Activated T-helper 17 cell treated with anti-CD3 and anti-CD28 coated beads, Interleukin-2, amount 50 U/mL, for 72 hours (primary cell): Measurements from ENCODE around the gene ENO4. TPM values are rescaled to one million over a fixed set of nuclear protein-coding genes. Genes with fewer than 3 reads are reported as not detected.
A peak's percentile ranks its signal among the peaks of the same experiment; 100 is the strongest.

Experiments used
- ATAC-seq: fragments of 150-1000 bp; cut with Tn5 transposase; replicated peaks from 2 replicates; pipeline ENCODE4 v1.10.0; 2021; ENCODE audit warnings: mild to moderate bottlenecking, moderate library complexity
- H3K27ac Mint-ChIP-seq: one replicate; pipeline ENCODE4 v1.8.0; 2022; ENCODE audit warnings: mixed read lengths
- H3K27me3 Mint-ChIP-seq: one replicate; pipeline ENCODE4 v1.8.0; 2022; ENCODE audit warnings: mixed read lengths
- H3K36me3 Mint-ChIP-seq: one replicate; pipeline ENCODE4 v1.8.0; 2022; ENCODE audit warnings: low read depth, mild to moderate bottlenecking, mixed read lengths
- H3K4me1 Mint-ChIP-seq: one replicate; pipeline ENCODE4 v1.8.0; 2022; ENCODE audit warnings: mixed read lengths
- H3K4me3 Mint-ChIP-seq: one replicate; pipeline ENCODE4 v1.8.0; 2022; ENCODE audit warnings: mild to moderate bottlenecking, mixed read lengths
- H3K9me3 Mint-ChIP-seq: one replicate; pipeline ENCODE4 v1.8.0; 2022; ENCODE audit warnings: mixed read lengths
- total RNA-seq, 2 donors: library from RNA; stranded (reverse); gene quantifications; one replicate each; pipeline ENCODE4 v1.2.3, GENCODE V29; 2022

The ENO4 gene, protein sequence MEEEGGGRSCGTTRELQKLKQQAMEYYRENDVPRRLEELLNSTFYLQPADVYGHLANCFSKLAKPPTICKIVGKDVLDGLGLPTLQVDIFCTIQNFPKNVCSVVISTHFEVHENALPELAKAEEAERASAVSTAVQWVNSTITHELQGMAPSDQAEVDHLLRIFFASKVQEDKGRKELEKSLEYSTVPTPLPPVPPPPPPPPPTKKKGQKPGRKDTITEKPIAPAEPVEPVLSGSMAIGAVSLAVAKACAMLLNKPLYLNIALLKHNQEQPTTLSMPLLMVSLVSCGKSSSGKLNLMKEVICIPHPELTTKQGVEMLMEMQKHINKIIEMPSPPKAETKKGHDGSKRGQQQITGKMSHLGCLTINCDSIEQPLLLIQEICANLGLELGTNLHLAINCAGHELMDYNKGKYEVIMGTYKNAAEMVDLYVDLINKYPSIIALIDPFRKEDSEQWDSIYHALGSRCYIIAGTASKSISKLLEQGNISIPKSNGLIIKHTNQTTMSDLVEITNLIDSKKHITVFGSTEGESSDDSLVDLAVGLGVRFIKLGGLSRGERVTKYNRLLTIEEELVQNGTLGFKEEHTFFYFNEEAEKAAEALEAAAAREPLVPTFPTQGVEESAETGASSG
- not detected for total RNA-seq

DNA sequence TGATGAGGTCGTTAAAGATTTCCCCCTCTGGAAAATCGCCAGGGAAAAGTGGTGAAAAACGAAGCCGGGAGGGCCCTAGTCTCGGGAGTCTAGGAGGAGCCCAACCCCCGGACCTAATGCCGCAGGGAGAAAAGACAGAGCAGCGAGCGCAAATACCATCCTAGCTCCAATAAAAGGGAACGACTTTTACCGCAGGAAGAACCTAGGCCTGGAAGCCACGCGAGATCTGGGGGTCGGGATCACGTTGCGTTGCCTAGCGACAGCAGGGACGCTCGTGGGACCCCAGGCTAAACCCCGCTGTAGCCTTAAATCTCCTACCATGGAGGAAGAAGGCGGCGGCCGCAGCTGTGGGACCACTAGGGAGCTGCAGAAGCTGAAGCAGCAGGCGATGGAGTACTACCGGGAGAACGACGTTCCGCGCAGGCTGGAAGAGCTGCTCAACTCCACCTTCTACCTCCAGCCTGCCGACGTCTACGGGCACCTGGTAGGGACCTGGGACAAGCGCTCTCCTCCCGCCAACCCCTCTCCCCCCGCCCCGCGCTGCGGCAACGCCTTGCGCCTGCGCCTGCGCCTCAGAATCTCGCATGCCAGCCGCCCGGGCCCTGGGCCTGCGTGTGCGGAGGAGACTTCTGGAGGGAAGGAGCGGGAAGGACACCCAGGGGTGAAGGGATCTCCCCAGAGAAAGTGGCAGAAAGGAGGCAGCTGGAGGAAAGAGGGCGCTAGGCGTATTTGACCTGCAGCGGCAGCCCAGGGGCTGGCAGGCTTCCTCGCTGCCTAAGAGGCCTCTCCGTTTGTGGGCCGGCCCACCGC lies at the start of gene ENO4:
Gene ENO4 (plus strand): TSS at position 252 of the 810 bp plus-strand sequence. CDS start 68 bp downstream, at position 320.
- Mint-ChIP-seq H3K27me3 (peaks cover 48% of the 10 kb centered on the region), H3K4me3 (peak within 1 kb of the TSS; percentile 42), H3K4me1 (peaks cover 7% of the 10 kb centered on the region), H3K36me3 (no peaks in the 10 kb centered on the region), H3K27ac (no peak within 1 kb of the TSS), H3K9me3 (no peaks in the 10 kb centered on the region)
- peak; percentile 50 for ATAC-seq

DNA sequence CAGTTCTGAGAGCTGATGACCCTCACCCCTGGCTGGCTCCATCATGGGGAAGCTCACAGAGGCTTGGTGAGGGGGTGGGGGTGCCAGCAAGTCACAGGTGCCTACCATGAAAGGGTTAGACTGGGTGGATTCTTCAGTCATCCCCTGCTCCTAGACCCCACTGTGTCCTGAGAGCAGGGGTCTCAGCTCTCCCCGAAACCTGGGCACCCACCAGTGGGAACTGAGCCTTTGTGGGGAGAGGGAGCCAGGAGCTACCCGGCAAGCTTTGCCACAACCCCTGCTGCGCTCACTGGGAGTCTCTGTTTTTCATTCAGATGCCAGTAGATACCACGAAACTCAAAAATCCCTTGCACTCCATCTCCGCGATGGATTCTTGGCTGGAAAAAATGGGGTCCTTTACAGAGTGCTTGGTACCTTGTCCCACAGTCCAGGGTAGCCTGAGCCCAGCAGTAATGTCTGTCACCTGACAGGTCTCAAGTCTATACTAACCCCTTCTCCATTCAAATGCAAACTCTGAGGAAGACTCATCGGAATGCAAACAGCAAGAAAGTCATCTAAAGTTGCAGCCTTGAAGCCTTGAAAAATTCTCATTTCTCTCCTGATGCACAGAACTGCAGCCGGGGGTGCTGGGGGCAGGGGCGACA lies 48.9 kb upstream of the ENO4 start:
- Mint-ChIP-seq H3K4me1 (no peaks in the 10 kb centered on the region), H3K36me3 (no peaks in the 10 kb centered on the region), H3K4me3 (no peak overlapping the region), H3K27ac (no peak overlapping the region), H3K9me3 (no peaks in the 10 kb centered on the region), H3K27me3 (peaks cover 35% of the 10 kb centered on the region)
- no peak for ATAC-seq

DNA sequence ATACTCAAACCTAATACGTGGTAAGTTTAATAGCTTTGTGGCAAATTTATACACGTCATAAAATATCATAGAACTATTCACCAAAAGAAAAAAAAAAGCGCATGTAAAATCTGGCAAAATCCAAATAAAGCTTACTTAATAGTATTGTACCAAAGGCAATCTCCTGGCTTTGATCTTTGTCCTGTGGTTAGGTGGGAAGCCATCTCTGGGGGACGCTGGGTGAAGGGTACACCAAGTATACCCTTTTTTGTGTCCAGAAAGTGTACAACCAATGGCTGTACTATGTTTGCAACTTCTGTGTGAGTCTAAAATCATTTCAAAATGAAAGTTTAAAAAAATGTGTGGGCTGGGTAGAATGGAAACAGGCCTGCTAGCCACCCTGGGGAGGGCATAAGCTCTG lies 47.6 kb upstream of the ENO4 start:
- peaks cover 32% of the 10 kb centered on the region for H3K27me3 Mint-ChIP-seq
- no peak overlapping the region for H3K4me3 Mint-ChIP-seq
- no peak overlapping the region for H3K27ac Mint-ChIP-seq
- H3K9me3 Mint-ChIP-seq: no peaks in the 10 kb centered on the region
- H3K4me1 Mint-ChIP-seq: no peaks in the 10 kb centered on the region
- no peak for ATAC-seq
- H3K36me3 Mint-ChIP-seq: no peaks in the 10 kb centered on the region

DNA sequence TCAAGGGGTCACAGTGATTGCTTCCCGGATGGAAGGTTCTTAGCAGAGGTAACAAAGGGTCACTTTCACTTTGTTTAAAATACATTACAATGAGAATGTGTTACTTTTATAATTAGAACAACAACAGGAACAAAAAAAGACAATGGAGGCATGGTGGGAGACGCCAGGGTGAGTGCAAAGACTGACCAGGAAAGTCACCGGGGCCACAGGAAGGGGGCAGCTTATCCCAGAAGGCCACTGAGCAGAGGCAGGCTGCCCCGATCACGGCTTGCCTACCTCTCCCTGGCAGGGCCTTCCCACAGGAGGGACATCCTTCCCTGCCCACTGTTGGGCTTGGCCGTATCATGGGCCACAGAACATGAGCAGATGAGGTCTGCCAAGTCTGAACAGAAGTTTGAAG lies 46.8 kb upstream of the ENO4 start:
- no peak for ATAC-seq

DNA sequence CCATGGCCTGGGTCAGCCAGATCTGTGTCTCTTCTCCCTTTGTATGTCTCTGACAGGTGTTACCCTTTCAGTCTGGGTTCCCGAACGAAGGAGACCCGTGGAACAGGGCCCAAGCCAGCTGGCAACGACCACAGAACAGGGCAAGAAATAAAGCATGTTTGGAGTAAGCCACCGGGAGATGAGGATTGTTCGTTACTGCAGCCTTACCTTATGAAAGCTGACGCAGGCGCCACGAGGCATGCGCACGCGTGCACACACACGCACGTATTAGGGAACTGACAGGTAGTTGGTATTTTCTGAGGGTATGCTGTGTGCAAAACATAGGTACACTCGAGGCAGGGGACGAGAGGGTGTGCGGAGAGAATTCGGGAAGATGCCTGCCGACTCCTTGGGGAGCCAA lies 46.4 kb upstream of the ENO4 start:
- H3K4me1 Mint-ChIP-seq: no peaks in the 10 kb centered on the region
- no peaks in the 10 kb centered on the region for H3K36me3 Mint-ChIP-seq
- no peak overlapping the region for H3K4me3 Mint-ChIP-seq
- peaks cover 26% of the 10 kb centered on the region for H3K27me3 Mint-ChIP-seq
- ATAC-seq: no peak
- H3K27ac Mint-ChIP-seq: no peak overlapping the region
- H3K9me3 Mint-ChIP-seq: no peaks in the 10 kb centered on the region

More for the DNA sequence above, 46.8 kb upstream of the ENO4 start:
- H3K4me1 Mint-ChIP-seq: no peaks in the 10 kb centered on the region
- no peaks in the 10 kb centered on the region for H3K36me3 Mint-ChIP-seq
- no peak overlapping the region for H3K27ac Mint-ChIP-seq
- H3K27me3 Mint-ChIP-seq: peaks cover 30% of the 10 kb centered on the region
- H3K4me3 Mint-ChIP-seq: no peak overlapping the region
- H3K9me3 Mint-ChIP-seq: no peaks in the 10 kb centered on the region

DNA sequence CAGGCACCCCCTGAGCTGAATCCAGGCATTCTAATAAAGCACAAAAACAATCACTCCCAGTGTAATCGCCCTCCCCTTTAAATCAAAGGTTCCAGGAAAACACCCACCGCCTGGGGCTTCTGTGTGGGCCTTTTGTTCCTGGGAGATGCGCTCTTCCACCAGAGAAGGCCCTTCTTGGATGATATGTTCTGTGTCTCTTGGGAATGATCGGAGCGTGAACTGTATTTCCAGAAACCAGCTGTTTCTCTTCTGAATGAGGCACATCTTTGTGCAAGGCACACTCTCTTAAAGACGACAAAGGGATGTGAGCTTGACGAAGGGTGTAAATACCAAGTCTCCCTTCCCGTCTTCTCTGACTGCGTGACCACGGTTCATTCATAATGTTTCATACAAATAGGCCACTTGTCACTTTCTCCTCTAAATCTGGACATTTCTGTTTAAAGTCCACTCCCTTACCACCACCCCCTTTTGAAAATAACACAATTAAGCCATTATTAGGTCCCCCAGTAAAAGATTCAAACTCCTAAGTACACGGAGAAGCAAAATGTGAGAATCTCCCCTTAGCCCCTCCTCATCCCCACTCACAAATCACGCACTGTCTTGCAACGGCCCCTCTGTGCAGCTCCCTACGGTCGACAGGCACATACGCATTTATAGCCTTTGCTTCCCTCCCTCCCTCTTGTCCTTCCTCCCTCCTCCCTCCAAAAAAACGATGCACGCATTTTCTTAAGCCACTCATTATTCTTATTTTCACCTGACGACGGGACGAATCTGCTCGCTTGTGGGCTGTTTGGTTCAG lies 45.6 kb upstream of the ENO4 start:
- no peaks in the 10 kb centered on the region for H3K36me3 Mint-ChIP-seq
- no peak overlapping the region for H3K4me3 Mint-ChIP-seq
- no peaks in the 10 kb centered on the region for H3K4me1 Mint-ChIP-seq
- H3K9me3 Mint-ChIP-seq: no peaks in the 10 kb centered on the region
- no peak for ATAC-seq
- H3K27me3 Mint-ChIP-seq: peaks cover 25% of the 10 kb centered on the region
- no peak overlapping the region for H3K27ac Mint-ChIP-seq

DNA sequence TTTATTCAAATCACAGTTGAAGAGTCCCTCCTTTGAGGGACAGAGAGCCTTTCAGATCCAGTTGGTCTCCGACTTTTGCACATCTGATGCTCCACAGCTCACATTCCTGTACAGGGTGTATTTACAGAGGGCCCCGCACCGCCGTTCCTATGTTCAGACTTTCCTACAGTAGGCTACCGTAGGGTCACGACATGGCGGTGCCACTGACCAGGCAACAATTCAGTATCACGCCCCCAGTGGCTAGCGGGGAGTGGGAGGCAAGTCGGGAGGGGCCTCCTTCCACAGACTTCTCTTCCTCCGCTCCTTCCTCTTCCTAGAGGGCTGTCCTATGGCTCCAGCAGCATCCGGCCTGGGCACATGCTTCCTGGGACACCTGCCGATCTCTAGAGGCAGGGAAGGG lies 40.6 kb upstream of the ENO4 start:
- Mint-ChIP-seq H3K4me1 (no peaks in the 10 kb centered on the region), H3K27me3 (peaks cover 23% of the 10 kb centered on the region), H3K27ac (no peak overlapping the region), H3K36me3 (no peaks in the 10 kb centered on the region), H3K4me3 (no peak overlapping the region), H3K9me3 (no peaks in the 10 kb centered on the region)
- no peak for ATAC-seq

DNA sequence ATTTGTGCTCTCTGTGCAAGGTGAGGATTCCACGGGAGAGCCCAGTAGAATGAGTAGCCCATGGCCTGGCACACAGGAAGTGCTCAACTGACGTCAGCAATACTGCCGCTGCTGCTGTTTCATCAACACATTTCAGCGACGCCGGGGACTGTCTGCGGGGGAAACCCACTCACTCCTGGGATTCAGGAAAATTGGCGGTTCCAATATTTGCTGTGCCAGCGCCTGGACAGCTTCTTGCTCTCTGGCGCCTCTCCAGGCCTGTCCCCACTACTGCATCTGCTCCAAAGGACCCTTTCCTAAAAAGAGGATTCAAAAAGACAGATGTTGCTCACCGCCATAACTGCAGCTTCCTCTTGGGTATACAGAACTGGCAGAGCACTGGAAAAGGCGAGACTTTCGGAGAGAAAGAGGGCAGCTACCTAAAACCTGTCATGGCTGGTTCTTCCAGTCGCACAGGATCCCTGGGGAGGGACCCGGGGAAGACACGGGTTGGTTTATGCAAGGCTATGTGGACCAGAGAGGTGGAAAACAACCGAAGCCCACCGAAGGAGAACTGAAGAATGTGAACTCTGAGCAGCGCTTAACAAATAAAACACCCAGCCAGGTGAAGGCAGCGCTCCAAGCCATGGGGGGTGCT lies 39.7 kb upstream of the ENO4 start:
- no peaks in the 10 kb centered on the region for H3K4me1 Mint-ChIP-seq
- H3K9me3 Mint-ChIP-seq: no peaks in the 10 kb centered on the region
- H3K27me3 Mint-ChIP-seq: peaks cover 16% of the 10 kb centered on the region
- H3K4me3 Mint-ChIP-seq: no peak overlapping the region
- H3K36me3 Mint-ChIP-seq: no peaks in the 10 kb centered on the region
- no peak for ATAC-seq
- no peak overlapping the region for H3K27ac Mint-ChIP-seq

DNA sequence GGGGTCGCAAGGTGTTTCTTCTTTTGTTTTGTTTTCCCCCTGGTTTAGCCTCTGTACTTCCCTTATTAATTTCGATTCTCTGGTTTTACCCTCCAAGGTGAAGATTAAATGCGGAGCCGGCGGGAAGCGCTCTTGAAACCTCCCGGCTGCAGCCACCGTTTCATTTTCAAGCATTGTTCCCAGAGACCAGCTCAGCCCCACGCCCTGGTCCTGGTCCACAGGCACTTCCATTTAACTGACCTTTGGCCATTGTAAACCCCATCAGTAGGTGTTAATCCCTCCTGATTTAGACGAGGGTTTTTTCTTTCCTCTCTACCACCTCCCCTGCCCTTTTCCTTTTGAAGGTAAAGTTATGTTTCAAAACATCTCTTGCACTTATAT lies 39.2 kb upstream of the ENO4 start:
- Mint-ChIP-seq H3K4me3 (no peak overlapping the region), H3K27me3 (peaks cover 16% of the 10 kb centered on the region), H3K4me1 (no peaks in the 10 kb centered on the region), H3K27ac (no peak overlapping the region), H3K36me3 (no peaks in the 10 kb centered on the region), H3K9me3 (no peaks in the 10 kb centered on the region)
- ATAC-seq: no peak

DNA sequence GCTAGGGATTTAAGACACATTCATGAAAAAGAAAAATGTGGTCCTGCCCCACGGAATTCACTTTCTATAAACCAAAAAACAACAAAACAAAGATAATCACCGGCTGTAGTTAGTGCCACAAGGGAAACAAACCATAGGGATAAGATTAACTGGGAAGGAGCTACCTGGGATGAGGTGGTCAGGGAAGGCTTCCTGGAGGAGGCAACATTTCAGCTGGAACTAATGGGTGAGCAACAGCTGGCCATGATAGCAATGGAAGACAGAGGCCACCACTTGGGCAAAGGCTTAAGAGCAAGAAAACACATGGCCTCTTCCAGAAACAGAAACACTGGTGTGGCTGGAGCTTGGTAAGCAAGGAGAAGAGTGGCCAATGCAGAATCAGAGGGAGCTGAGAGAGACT lies 38.4 kb upstream of the ENO4 start:
- Mint-ChIP-seq H3K36me3 (no peaks in the 10 kb centered on the region), H3K4me1 (no peaks in the 10 kb centered on the region), H3K9me3 (no peaks in the 10 kb centered on the region), H3K4me3 (no peak overlapping the region), H3K27ac (no peak overlapping the region), H3K27me3 (peaks cover 16% of the 10 kb centered on the region)
- no peak for ATAC-seq

DNA sequence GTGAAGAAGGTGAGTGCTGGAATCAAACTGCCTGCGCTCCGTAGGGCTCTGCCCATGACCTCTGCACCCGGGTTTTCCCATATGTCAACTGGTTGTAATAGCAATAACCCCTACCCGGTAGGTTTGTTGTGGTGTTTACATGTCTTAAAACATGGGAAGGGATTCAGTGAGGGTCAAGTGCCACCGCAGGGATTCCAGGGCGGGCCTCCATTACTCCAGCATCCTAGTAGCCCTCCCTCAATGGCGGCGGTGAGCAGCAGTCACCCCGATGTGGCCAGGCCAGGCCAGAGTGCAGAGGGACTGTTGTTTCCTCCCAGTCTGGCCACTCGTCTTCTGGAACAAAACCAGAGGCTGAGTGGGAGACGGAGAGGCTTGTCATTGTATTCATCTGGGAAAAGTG lies 37.6 kb upstream of the ENO4 start:
- no peak for ATAC-seq
- Mint-ChIP-seq H3K9me3 (no peaks in the 10 kb centered on the region), H3K4me3 (no peak overlapping the region), H3K27ac (no peak overlapping the region), H3K4me1 (no peaks in the 10 kb centered on the region), H3K27me3 (peaks cover 16% of the 10 kb centered on the region), H3K36me3 (no peaks in the 10 kb centered on the region)

DNA sequence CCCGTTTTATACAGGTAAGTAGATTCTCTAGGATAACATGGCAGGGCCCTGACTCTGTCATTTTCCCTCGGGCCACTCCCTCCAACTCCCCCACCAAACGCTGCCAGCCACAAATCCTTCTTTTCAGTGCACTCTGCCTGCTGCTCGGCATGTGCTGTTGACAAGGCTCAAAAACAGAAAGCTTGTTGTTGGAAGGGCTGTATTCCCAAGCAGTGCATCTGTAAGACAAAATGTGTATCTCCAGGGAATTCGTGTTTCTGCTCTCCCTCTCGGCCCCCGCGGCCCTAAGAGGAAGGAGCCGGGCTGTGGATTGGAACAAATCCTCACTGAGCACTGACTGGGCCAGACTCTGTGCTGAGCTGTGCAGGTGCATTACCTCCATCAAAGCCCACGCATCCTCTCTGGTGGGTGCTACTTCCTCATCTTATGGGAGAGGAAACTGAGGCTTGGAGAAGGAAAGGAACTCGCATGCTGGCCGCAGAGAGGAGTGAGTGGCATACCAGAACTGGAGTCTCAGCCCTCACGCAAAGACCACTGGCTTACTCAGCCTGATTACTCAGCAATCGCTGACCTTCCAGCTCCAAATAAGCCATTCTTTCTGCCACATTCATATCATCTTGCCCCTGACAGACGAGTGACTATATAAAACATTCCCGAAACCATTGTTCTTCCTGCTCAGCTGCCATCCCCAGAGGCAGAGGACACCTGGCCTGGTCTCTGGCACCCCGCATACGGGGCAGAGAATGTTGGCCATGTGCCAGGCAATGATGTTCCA lies 33.5 kb upstream of the ENO4 start:
- no peak overlapping the region for H3K27ac Mint-ChIP-seq
- ATAC-seq: no peak
- H3K36me3 Mint-ChIP-seq: no peaks in the 10 kb centered on the region
- no peak overlapping the region for H3K4me3 Mint-ChIP-seq
- H3K4me1 Mint-ChIP-seq: no peaks in the 10 kb centered on the region
- H3K9me3 Mint-ChIP-seq: peaks cover 3% of the 10 kb centered on the region
- H3K27me3 Mint-ChIP-seq: peaks cover 23% of the 10 kb centered on the region

DNA sequence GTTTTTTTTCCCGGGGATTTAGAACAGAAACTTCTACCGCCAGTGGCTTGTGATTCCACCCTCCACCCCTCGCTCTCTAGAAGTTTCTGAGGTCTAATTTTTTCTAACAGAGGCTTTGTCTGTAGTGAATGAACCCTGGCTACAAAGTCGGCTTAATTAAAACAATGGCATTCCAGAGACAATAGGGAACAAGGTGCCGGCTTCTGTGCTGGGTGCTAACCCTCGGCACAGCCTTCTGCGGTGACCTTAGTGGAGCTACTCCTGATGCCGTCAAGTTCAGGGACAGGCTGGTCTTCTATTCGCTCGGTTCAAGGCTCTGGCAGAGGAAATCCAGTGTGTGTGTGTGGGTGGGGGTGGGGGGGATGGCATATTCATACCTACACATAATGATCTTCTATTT lies 32.1 kb upstream of the ENO4 start:
- H3K9me3 Mint-ChIP-seq: peaks cover 10% of the 10 kb centered on the region
- no peaks in the 10 kb centered on the region for H3K36me3 Mint-ChIP-seq
- no peak overlapping the region for H3K4me3 Mint-ChIP-seq
- H3K27me3 Mint-ChIP-seq: peaks cover 31% of the 10 kb centered on the region
- H3K27ac Mint-ChIP-seq: no peak overlapping the region
- ATAC-seq: no peak
- H3K4me1 Mint-ChIP-seq: no peaks in the 10 kb centered on the region
